HG03095 (cell line): ENCODE measurements around the gene ATP23.

Experiments used
- ATAC-seq: cut with Tn5 transposase; IDR thresholded peaks from one replicate; pipeline ENCODE4 v1.9.1; 2021; ENCODE audit warnings: moderate library complexity; ENCODE audit not compliant: unreplicated experiment

The ATP23 gene, protein sequence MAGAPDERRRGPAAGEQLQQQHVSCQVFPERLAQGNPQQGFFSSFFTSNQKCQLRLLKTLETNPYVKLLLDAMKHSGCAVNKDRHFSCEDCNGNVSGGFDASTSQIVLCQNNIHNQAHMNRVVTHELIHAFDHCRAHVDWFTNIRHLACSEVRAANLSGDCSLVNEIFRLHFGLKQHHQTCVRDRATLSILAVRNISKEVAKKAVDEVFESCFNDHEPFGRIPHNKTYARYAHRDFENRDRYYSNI

GRCh38 chr12:57941165-57941894 is at the start of gene ATP23:
Gene ATP23 (plus strand): TSS chr12:57941567. CDS start chr12:57941702, 135 bp downstream.
- peak; percentile 78 for ATAC-seq

DNA sequence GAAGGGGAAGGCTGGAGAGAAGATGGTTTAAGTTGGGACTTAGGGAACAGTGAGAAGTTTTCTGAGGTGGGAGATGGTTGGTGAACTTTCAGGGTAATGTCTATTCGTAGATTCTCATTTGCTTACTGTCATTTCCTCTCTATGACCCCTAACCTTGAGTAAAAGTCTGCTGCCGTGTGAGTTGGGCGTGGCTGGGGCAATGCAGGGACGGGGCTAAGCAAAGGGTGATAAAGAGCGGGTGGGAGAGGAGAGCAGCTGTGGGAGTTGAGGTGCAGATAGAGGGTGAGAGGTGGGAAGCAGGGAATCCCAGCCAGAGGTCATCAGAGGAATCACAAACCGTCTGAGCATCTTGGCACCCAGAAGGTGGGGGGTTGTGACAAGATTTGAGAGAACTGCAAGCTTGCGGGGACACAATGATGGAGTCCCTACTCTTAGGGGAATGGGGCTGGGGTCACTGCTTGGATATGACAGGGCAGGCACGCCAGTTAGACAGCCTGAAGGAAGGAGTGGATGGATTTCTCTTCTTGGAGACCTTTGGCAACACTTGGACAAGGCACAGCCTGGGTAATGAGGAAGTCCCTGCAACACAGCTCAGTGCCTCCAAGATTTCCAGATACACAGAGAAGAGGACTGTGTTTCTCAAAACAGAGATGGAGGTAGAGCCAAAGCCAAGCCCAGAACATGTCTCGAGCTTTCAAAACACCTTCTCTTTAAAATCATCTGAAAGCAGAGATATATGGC is 49.0 kb upstream of the ATP23 start:
- ATAC-seq, result no peak

DNA sequence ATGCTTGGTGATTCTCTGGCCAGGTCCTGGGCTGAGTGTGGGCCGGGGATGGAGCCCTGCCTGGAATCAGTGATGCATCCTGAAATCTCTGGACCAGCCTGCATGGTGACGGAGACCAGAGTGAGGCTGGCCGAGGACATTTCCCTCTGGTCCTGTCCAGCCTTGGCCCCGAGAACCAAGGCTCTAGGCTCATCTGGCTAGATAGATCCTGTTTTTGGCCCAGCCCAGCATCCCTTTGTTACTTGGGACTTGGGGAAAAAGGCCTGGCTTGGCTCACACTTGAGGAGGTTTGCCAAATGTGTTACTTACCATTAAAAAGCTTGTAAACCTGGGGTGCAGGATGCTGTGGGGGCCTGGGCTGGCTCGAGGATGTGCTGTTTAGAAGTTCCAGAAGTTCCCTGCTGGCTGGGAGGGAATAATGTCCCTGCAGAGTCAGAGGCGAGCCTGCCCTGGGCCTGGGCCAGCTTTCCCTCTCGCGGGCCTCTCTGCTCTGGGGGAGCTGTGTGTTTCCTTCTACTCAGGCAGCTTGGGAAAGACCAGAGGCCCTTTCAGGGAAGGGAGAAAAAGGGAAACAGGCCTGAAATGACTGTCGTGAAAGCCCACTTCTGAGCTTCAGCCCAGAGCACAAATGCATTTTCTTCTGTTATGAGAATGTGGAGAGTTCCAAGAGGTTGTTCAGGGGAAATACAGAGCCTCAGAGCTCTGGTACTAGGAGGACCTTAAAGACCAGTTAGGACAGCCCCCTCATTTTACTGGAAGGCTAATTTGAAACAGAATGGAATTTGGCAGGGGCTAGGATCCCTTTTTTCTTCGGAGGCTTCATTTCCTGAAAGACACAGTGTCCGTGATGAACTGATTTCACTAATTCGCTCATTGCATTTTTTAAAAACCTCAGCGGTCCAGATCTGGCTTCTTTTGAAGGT is 47.7 kb upstream of the ATP23 start:
- ATAC-seq, result no peak

DNA sequence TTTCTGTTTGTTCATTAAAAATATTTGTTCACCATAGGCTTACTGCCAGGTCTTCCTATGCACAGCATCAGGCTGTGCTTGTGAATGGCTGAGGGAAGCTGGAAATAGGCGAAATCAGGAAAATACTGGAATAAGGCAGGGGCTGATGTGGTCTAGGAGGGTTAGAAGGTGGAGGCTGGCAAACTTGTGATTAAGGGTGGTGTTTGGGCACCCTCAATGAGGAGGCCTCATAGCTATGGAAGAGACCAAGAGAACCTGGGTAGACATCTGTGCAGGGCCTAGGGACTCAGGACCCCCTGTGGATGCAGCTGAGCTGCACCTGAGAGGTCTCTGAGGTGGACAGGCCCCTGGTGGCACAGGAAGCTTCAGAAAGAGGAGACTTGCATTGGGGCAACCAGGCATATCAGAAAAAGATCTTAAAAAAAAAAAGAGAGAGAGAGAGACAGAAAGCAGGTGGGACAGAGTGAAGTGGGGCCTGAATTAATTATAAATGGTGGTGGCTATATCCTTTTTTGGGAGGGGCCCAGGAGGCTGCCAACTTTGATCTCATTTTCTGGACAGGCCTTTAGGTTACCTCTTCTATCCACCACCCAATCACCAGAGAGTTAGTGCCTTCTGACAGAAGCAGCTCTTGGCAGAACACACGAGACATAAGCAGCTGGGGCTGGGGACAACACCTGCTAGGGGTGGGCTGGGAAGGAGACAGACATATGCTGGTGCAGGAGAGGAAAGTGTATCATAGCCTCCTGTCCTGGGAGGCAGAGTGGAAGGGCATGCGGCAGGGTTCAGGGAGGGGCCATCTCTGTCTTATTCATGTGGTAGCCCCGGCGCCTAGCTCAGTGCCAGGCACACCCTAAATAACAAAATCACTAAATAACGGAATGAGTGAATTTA is 46.7 kb upstream of the ATP23 start:
- ATAC-seq, result no peak

DNA sequence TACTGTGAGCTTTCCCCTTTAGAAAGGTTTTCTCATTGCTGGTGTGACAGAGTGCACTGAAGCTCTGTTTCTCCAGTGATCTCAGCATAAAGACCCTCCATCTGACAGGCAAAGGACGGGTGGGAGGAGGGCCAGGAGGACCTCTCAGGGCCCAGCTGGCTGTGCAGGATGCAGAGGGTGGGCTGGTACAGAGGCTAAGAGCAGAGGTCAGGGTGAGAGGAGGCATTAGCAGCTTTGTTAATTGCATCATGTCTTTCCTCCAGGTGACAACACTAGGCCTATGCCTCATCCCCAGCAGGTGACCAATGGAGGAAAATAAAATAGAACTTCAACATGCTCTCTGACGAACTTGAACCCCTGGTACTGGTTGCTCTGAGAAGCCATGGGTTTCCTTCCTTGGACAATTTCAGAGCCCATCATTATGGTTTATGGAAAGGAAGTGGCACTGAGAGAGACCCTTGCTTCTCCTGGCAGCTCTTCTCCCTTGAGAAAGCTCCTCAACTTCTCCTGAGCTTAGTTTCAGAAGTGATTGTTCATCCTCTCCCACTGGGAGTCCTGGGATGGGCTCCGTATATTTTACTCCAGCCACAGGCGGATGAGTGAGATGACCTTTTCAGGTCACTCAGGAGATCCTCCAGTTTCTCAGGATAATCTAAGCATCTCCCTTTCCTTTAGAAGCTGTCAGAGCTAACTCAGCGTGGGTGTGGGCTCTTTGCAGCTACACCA is 45.8 kb upstream of the ATP23 start:
- no peak for ATAC-seq

DNA sequence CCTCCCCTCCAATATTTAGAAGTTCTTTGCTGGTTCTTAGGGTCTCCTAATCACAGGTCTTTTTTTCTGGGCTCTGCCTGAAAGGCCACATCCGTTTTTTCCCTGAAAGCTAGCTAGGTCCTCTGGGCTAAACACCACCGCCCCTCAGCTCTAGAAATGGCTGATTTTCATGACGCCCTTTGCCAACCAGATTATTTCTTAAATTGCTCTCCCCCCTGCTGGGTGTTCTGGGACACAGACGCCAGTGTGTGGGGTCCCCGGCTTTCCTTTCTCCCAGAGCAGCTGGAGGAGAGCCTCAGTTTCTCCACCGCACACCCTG is 45.3 kb upstream of the ATP23 start:
- no peak for ATAC-seq

DNA sequence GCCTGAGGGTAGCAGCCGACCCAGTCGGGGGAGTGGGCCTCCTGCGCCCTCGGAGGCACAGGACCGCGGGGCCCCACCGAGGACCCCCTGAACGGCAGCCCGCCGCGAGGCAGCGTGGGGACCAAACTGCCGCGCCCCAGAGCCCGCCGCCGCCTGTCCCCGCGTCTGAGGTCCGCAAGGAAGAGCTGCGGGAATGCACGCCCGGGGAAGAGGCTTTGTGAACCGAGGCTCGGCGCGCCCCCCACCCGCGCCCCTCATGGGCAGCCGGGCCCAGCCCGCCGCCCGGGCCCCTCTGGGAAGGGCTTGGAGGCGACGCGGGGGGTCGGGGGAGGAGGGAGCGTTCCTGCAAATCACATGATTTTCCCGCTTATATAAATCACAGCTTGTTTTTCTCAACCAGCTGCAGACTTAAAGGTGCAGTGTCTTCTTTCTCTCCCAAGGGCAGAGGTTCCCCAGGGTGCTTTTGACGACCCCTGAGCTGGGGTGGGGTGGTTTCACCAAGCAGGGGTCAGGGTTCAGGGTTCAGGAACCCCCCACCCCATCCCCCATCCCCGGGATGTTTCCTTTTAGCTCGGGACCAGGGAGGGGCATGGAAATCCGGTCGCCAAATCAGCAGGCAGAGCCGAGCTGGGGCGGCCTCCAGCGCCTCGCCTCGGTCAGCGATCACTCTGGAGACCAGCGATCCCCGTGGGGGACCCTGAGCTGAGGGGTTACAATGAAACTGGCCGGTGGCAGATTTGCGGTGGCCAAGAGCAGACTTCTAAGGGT is 44.7 kb upstream of the ATP23 start:
- ATAC-seq, result no peak

- no peak for ATAC-seq
These were observed 43.9 kb upstream of the ATP23 start for GRCh38 chr12:57897286-57897974.

GRCh38 chr12:57898308-57898970 is 42.9 kb upstream of the ATP23 start:
- ATAC-seq, result peak; percentile 27

GRCh38 chr12:57899010-57899662 is 42.2 kb upstream of the ATP23 start:
- peak; percentile 82 for ATAC-seq

DNA sequence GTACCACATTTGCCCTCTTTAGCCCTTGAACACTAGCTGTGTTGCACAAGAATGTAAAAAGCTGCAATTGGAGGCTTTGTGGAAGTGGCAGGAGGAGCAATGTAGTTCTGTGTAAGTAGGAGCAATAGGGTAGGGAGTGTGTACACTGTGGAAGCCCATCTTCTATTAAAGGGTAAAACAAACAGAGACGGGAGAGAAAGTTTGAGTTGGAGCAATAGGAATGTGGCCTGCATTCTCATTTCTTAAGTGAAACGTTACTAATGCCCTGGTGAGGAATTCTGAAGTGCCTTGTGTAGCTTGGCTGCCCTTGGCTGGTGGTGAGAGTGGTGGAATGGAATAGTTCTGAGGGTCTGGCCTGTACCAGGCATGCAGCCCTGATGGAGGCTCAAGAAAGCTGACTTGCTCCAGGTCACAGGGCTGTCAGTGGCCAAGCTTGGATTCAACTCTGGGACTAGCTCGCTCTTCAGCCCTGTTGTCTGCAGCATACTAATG is 38.8 kb upstream of the ATP23 start:
- ATAC-seq, result no peak

- ATAC-seq, result no peak
These were observed 36.9 kb upstream of the ATP23 start for GRCh38 chr12:57904426-57904825.

- peak; percentile 71 for ATAC-seq
These were observed 36.2 kb upstream of the ATP23 start for GRCh38 chr12:57904848-57905811.

DNA sequence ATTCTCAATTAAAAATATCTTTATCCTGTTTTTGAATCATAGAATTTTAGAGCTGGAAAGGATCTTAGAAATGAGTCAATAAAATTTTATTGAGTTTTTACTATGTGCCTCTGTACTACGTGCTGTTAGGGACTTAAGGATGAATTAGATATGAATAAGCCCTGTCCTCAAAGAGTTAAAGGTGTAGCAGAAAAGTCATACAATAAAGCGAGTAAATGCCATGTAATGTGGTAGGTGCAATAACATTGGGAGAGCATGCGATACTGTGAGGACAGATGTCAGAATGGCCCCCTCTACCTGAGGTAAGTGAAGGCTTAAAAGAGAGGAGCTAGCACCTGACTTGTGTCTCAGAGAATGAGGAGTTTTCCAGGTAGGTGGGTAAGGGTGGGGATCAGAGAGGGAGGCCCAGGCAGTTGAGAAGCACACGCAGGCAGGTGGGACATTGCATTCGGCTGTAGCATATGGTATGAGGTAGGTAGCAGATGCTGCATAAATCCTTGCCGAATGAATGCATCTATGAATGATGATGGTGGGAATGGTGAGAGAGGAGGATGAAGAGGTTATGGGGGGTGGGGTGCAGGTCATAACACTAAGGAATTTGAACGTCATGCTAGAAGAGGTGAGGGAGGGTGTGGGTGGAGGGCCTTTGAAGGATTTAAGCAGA is 35.4 kb upstream of the ATP23 start:
- ATAC-seq, result no peak

- no peak for ATAC-seq
These were observed 34.5 kb upstream of the ATP23 start for GRCh38 chr12:57906821-57907220.
